Loucy (cell line): ENCODE measurements around the gene LDAF1.

Source experiments
- H2AFZ ChIP-seq: fragments of 200-600 bp; sonication (generic); 2 replicates; pipeline ENCODE4 v1.6.0; 2016; ENCODE audit warnings: antibody characterized with exemption, mild to moderate bottlenecking, low read length, moderate library complexity
- H3F3A ChIP-seq: fragments of 200-600 bp; 2 replicates; pipeline ENCODE4 v1.6.0; 2016; ENCODE audit warnings: antibody characterized with exemption, low read depth, mild to moderate bottlenecking
- H3K27me3 ChIP-seq: fragments of 200-600 bp; sonication (generic); 2 replicates; pipeline ENCODE4 v1.6.1; 2014; ENCODE audit warnings: low read length, mild to moderate bottlenecking; ENCODE audit not compliant: insufficient read depth, poor library complexity, severe bottlenecking
- H3K36me3 ChIP-seq: fragments of 200-600 bp; sonication (generic); 2 replicates; pipeline ENCODE4 v1.6.1; 2016; ENCODE audit warnings: low read length; ENCODE audit not compliant: insufficient read depth
- H3K4me1 ChIP-seq: fragments of 200-600 bp; sonication (generic); 2 replicates; pipeline ENCODE4 v1.5.1; 2014; ENCODE audit warnings: low read length, mild to moderate bottlenecking; ENCODE audit not compliant: insufficient read depth, poor library complexity, severe bottlenecking
- H3K4me2 ChIP-seq: fragments of 200-600 bp; sonication (generic); 2 replicates; pipeline ENCODE4 v1.6.0; 2014; ENCODE audit warnings: antibody characterized with exemption, low read length, low read depth, mild to moderate bottlenecking; ENCODE audit not compliant: poor library complexity, severe bottlenecking
- H3K4me3 ChIP-seq: fragments of 200-600 bp; sonication (generic); 2 replicates; pipeline ENCODE4 v1.5.1; 2014; ENCODE audit warnings: low read length, mild to moderate bottlenecking, mixed read lengths; ENCODE audit not compliant: poor library complexity, severe bottlenecking
- H3K79me2 ChIP-seq: fragments of 200-600 bp; sonication (generic); 2 replicates; pipeline ENCODE4 v1.6.1; 2014; ENCODE audit warnings: low read length; ENCODE audit not compliant: insufficient read depth
- H3K9ac ChIP-seq: fragments of 200-600 bp; sonication (generic); 2 replicates; pipeline ENCODE4 v1.6.0; 2014; ENCODE audit warnings: mild to moderate bottlenecking, low read depth, low read length, moderate library complexity; ENCODE audit not compliant: poor library complexity, severe bottlenecking
- H3K9me2 ChIP-seq: fragments of 200-600 bp; sonication (generic); replicated peaks from 2 replicates; pipeline ENCODE4 v1.6.1; 2016; ENCODE audit warnings: low read depth, low read length, mixed read lengths
- H3K9me3 ChIP-seq: fragments of 200-600 bp; sonication (generic); 2 replicates; pipeline ENCODE4 v1.6.1; 2014; ENCODE audit warnings: mild to moderate bottlenecking, antibody characterized with exemption, low read length, low read depth; ENCODE audit not compliant: insufficient read depth
- H4K20me1 ChIP-seq: fragments of 200-600 bp; sonication (generic); 2 replicates; pipeline ENCODE4 v1.6.0; 2014; ENCODE audit warnings: antibody characterized with exemption, low read length, mild to moderate bottlenecking; ENCODE audit not compliant: insufficient read depth, poor library complexity, severe bottlenecking
- EZH2phosphoT487 ChIP-seq: fragments of 200-600 bp; IDR thresholded peaks from 2 replicates; pipeline ENCODE4 v1.6.1; 2018; ENCODE audit warnings: antibody characterized with exemption, mild to moderate bottlenecking, moderate library complexity, borderline replicate concordance
- TF ChIP-seq, protein P1 (sequence below): fragments of 200-600 bp; sonication (generic); conservative IDR thresholded peaks from 2 replicates; pipeline ENCODE4 v1.5.1; 2014; ENCODE audit warnings: mild to moderate bottlenecking, antibody characterized with exemption, low read length

LDAF1 gene

DNA sequence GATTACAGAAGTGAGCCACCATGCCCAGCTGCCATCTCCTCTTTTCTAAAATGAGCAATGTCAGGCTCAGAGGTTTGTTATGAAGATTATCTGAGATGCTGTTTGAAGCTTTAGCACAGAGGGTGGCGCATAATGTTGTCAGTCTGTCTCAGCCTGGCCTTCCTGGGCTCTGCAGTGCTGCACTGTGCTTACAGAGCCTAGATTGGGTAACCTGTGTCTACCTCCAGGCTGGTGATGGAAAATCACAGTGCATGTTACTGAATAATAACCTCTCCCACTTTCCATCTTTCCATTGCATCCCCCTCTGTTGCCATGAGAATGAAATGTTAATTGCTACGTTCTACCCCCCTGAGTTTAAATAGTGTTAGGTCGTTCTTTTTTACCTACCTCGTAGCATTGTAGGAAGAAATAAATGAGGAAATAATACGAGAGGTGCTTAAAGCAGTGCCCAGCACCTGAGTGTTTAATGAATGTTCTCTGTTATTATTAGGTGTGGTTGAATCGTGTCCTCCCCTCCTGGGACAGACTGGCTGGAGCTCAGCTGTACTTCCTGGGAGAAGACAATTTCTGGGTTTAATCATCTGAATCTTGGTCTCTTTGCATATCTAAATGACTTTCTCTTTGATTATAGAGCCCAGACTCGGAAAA lies 6.2 kb downstream of the LDAF1 start:
- Histone ChIP-seq H2AFZ (no peak overlapping the region), H3K36me3 (no peaks in the 10 kb centered on the region), H3F3A (no peaks in the 10 kb centered on the region), H4K20me1 (no peaks in the 10 kb centered on the region), H3K9me3 (no peaks in the 10 kb centered on the region), H3K4me2 (no peak overlapping the region), H3K79me2 (no peaks in the 10 kb centered on the region), H3K4me1 (no peaks in the 10 kb centered on the region), H3K4me3 (no peak overlapping the region), H3K27me3 (no peaks in the 10 kb centered on the region), H3K9me2 (no peaks in the 10 kb centered on the region), H3K9ac (no peak overlapping the region)
- no peak for TF ChIP-seq EZH2phosphoT487
- TF ChIP-seq, protein P1, sequence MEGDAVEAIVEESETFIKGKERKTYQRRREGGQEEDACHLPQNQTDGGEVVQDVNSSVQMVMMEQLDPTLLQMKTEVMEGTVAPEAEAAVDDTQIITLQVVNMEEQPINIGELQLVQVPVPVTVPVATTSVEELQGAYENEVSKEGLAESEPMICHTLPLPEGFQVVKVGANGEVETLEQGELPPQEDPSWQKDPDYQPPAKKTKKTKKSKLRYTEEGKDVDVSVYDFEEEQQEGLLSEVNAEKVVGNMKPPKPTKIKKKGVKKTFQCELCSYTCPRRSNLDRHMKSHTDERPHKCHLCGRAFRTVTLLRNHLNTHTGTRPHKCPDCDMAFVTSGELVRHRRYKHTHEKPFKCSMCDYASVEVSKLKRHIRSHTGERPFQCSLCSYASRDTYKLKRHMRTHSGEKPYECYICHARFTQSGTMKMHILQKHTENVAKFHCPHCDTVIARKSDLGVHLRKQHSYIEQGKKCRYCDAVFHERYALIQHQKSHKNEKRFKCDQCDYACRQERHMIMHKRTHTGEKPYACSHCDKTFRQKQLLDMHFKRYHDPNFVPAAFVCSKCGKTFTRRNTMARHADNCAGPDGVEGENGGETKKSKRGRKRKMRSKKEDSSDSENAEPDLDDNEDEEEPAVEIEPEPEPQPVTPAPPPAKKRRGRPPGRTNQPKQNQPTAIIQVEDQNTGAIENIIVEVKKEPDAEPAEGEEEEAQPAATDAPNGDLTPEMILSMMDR: no peak

DNA sequence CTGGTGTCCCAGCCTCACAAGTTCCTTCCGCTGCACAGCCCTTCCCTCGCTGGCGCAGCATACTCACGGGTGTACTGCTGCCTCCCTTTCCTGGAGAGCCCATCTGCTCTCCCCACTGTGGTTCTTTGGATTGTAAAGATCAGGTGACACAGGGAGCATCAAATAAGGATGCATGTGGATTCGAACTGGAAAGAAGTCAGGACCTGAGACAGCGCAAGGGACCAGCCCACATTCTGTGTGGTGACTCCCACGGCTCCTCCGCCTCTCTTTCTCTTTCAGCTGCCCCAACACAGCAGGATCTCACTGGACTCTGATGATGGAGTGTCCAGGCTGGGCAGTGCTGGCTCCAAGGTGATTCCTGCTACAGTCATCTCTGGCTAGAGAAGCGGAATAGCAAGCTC lies 8.1 kb downstream of the LDAF1 start:
- Histone ChIP-seq H3K4me2 (no peak overlapping the region), H3K9me3 (no peaks in the 10 kb centered on the region), H3K4me1 (no peaks in the 10 kb centered on the region), H3K27me3 (no peaks in the 10 kb centered on the region), H3K9me2 (no peaks in the 10 kb centered on the region), H3F3A (no peaks in the 10 kb centered on the region), H3K79me2 (no peaks in the 10 kb centered on the region), H3K4me3 (no peak overlapping the region), H3K36me3 (no peaks in the 10 kb centered on the region; the same call in 1 of the 2 replicates), H2AFZ (no peak overlapping the region), H4K20me1 (no peaks in the 10 kb centered on the region), H3K9ac (no peak overlapping the region)
- TF ChIP-seq, protein P1: no peak
- TF ChIP-seq EZH2phosphoT487: no peak

DNA sequence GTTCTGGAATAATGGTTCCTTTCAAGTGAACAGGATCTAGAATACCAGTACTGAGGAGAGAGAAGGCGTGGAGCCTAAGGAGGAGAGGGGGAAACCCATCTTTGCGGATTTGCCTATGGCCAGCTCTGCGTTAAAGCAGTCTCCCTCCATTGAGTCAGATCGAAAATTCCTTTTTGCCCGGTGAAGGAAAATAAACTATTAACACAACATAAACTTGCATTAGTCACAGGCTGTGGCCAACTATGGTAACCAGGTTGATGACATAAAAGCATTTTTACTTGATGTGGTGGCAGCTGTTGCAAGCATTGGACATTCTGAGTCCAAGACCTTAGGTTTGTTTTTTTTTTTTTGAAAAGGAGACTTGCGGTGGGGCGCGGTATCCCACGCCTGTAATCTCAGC lies 8.9 kb downstream of the LDAF1 start:
- Histone ChIP-seq H4K20me1 (no peaks in the 10 kb centered on the region), H3K4me1 (no peaks in the 10 kb centered on the region), H3F3A (no peaks in the 10 kb centered on the region), H3K27me3 (no peaks in the 10 kb centered on the region), H3K9ac (no peak overlapping the region), H3K36me3 (no peaks in the 10 kb centered on the region; the same call in 1 of the 2 replicates), H3K4me3 (no peak overlapping the region), H3K79me2 (no peaks in the 10 kb centered on the region), H2AFZ (no peak overlapping the region), H3K9me2 (no peaks in the 10 kb centered on the region), H3K9me3 (no peaks in the 10 kb centered on the region), H3K4me2 (no peak overlapping the region)
- no peak for TF ChIP-seq EZH2phosphoT487
- TF ChIP-seq, protein P1: no peak
